IgD-negative memory B cell (primary cell): ENCODE data around the gene CHRM2. TPM values are rescaled to one million over a fixed set of nuclear protein-coding genes. Genes with fewer than 3 reads are reported as not detected.

ENCODE experiments used
- H3K27ac Mint-ChIP-seq, 3 donors: one replicate each; pipeline ENCODE4 v1.8.0; 2020 to 2022; ENCODE audit warnings: mild to moderate bottlenecking in 3 of 3, mixed read lengths in 3 of 3, moderate library complexity in 1 of 3
- H3K27me3 Mint-ChIP-seq: one replicate; pipeline ENCODE4 v1.8.0; 2021; ENCODE audit warnings: mixed read lengths
- H3K36me3 Mint-ChIP-seq: one replicate; pipeline ENCODE4 v1.8.0; 2020; ENCODE audit warnings: mild to moderate bottlenecking, mixed read lengths
- H3K4me1 Mint-ChIP-seq, 3 donors: one replicate each; pipeline ENCODE4 v1.8.0; 2020 to 2022; ENCODE audit warnings: mixed read lengths in 3 of 3, mild to moderate bottlenecking in 1 of 3
- H3K4me3 Mint-ChIP-seq, 4 donors: one replicate each; pipeline ENCODE4 v1.8.0; 2020 to 2022; ENCODE audit warnings: mild to moderate bottlenecking in 4 of 4, mixed read lengths in 4 of 4, moderate library complexity in 3 of 4
- H3K9me3 Mint-ChIP-seq, 3 donors: one replicate each; pipeline ENCODE4 v1.8.0; 2020 to 2021; ENCODE audit warnings: mixed read lengths in 3 of 3, mild to moderate bottlenecking in 1 of 3
- polyA plus RNA-seq: library from polyadenylated mRNA; unstranded; fragments of 300-500 nt; fragmentation: Illumina TruSeq; gene quantifications from one replicate; pipeline ENCODE4 v1.2.3, GENCODE V29; 2021

The CHRM2 gene
- polyA plus RNA-seq, 1 donor from 2014 or later: not detected

DNA sequence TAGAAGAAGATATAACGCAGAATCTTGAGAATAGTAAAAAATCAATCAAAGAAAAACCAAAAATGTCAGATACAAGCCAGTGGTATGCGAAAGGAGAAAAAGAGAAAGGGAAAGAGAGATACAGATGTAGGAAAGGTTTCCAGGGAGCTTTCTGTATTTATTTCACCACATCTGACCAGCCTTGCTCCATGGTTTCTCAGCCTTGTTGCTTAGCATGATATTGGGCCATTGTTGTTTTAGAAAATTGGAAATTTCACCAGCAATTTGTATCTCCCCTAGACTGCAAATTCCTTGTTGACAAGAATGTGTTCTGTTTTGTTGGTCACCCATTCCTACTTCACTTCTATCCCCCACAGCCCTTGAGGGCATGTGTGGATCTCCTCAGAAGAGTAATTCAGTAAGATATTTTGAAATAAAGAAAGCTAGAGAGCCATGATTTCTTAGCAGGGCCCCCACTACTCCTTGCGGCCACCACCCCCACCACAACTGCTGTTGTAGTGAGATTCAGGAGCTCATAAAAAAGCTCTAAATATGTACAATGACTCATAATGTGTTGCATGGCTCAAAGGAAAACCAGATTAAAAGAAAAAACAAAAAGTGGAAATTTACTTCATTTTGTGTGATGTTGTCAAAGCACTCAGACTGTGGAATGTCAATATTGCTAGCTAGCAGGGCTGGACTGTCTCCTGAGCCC is 138.7 kb downstream of the CHRM2 start:
- H3K27ac Mint-ChIP-seq: no peak overlapping the region
- no peaks in the 10 kb centered on the region for H3K36me3 Mint-ChIP-seq
- peaks cover 0 to 3% (median 3%) of the 10 kb centered on the region in 3 donors for H3K9me3 Mint-ChIP-seq
- H3K4me3 Mint-ChIP-seq: no peak overlapping the region
- H3K27me3 Mint-ChIP-seq: no peaks in the 10 kb centered on the region
- no peaks in the 10 kb centered on the region for H3K4me1 Mint-ChIP-seq

DNA sequence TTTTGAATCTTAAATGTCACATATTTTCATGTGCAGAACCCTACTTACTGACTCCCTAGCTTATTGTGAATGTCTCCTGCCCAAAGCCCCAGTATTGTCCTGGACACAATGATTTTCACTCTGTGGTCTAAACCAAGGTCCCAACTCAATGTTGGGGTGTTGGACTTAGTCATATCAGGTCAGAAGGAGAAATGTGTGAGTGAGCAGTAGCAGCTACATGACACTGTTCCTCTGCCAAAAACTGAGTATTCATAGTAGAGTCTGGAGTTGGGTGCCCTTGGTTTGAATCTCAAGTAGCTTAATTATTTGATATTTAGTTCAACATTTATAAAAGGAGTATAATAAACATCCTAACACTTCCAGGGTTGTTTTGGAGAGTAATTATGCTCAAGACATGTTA is 141.0 kb downstream of the CHRM2 start:
- Mint-ChIP-seq H3K4me3 (no peak overlapping the region), H3K4me1 (no peaks in the 10 kb centered on the region), H3K27ac (no peak overlapping the region), H3K36me3 (no peaks in the 10 kb centered on the region), H3K9me3 (peaks cover 0 to 3% (median 3%) of the 10 kb centered on the region in 3 donors), H3K27me3 (no peaks in the 10 kb centered on the region)

DNA sequence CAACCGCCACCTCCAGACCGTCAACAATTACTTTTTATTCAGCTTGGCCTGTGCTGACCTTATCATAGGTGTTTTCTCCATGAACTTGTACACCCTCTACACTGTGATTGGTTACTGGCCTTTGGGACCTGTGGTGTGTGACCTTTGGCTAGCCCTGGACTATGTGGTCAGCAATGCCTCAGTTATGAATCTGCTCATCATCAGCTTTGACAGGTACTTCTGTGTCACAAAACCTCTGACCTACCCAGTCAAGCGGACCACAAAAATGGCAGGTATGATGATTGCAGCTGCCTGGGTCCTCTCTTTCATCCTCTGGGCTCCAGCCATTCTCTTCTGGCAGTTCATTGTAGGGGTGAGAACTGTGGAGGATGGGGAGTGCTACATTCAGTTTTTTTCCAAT is 146.6 kb downstream of the CHRM2 start:
- Mint-ChIP-seq H3K4me3 (no peak overlapping the region), H3K4me1 (no peaks in the 10 kb centered on the region), H3K36me3 (no peaks in the 10 kb centered on the region), H3K27me3 (no peaks in the 10 kb centered on the region), H3K9me3 (peaks cover 2 to 10% (median 2%) of the 10 kb centered on the region in 3 donors), H3K27ac (no peak overlapping the region)

DNA sequence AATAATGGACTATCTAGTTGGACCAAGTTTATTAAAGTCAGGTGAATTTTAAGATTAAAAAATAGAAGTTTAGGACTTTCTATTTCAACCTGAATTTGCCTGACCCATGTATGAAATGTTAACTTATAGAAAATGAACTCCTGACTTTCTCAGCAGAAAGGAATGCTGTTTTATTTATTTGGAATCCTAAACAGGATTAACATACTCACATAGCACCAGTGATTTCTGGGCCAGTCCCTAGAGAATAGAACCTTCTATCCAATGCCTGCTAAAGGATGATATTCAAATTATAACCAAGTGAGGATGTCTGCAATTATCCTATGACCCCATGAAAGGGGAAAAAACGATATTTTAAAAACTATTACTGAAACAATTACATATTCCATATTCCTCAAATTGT is 148.8 kb downstream of the CHRM2 start:
- H3K9me3 Mint-ChIP-seq: peaks cover 2 to 15% (median 2%) of the 10 kb centered on the region in 3 donors
- H3K4me3 Mint-ChIP-seq: no peak overlapping the region
- no peaks in the 10 kb centered on the region for H3K27me3 Mint-ChIP-seq
- H3K36me3 Mint-ChIP-seq: no peaks in the 10 kb centered on the region
- H3K27ac Mint-ChIP-seq: no peak overlapping the region
- H3K4me1 Mint-ChIP-seq: no peaks in the 10 kb centered on the region

DNA sequence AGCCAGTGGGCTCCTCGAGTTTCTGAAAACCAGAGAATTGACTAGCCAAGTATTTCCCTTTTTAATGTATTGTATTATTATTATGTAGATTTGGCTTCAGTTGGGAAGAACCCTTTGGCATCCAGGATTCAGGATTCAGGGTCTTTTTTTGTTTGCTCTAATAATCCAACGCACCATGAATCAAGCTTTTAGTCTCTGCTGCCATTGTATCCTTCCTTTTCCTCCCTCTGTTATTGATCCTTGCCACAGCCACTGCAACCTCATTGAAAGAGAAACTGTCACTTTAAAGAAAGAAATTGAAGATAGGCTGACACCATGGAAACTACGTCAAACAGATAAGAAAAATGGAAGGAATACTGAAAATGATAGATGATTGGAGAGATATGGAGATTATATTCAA is 150.0 kb downstream of the CHRM2 start:
- H3K9me3 Mint-ChIP-seq: peaks cover 2 to 15% (median 2%) of the 10 kb centered on the region in 3 donors
- no peaks in the 10 kb centered on the region for H3K4me1 Mint-ChIP-seq
- no peaks in the 10 kb centered on the region for H3K36me3 Mint-ChIP-seq
- no peaks in the 10 kb centered on the region for H3K27me3 Mint-ChIP-seq
- H3K27ac Mint-ChIP-seq: no peak overlapping the region
- H3K4me3 Mint-ChIP-seq: no peak overlapping the region

DNA sequence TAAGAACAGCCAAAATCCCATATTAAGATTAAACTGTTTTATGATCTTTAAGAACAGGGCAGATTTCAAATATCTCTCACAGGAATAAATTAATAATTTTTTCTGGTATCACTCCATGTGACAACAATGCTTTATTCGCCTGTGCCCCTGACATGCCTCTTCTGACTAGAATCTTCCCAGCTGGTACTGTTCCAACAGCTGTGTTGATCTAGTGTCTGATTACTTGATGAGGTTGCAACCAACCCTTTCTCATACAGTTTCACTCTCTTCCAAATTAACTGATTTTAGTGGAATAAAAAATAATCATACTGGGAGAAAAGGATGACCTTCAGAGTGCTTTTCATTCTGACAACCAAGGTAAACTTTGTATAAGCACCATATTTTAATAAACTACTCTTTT is 151.9 kb downstream of the CHRM2 start:
- Mint-ChIP-seq H3K36me3 (no peaks in the 10 kb centered on the region), H3K9me3 (peaks cover 2 to 11% (median 2%) of the 10 kb centered on the region in 3 donors), H3K27ac (no peak overlapping the region), H3K4me1 (no peaks in the 10 kb centered on the region), H3K4me3 (no peak overlapping the region), H3K27me3 (no peaks in the 10 kb centered on the region)

DNA sequence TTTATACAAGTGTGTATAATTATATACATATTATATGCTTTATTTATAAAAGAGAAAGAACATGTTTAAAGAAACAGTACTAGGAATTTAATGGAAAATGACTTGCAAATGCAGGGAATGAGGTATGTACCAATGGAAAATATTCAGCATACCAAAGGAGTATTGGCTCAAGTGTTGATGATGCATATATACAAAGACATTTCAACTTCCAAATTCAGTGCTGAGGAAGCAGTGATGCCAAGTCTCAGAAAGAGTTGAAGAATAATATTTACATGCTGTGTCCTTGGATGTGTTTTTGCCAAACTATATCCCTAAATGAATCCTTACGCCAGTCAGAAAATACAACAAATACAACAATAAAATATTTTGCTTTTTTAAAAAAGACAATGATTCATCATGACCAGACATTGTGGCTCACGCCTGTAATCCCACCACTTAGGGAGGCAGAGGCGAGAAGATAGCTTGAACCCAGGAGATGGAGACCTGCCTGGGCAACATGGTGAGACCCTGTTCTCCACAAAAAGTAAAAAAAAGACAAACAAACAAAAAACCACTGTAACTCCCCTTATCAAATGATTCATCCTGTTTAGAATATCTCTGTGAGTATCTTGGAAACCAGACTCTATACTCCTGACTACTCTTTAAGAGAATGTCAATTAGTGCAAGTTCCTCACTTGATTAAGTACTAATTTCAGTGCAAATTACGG is 157.2 kb downstream of the CHRM2 start:
- Mint-ChIP-seq H3K4me1 (no peaks in the 10 kb centered on the region), H3K4me3 (no peak overlapping the region), H3K27me3 (no peaks in the 10 kb centered on the region), H3K36me3 (no peaks in the 10 kb centered on the region), H3K9me3 (peaks cover 0 to 13% (median 3%) of the 10 kb centered on the region in 3 donors), H3K27ac (peak overlapping the region in 1 of 3 donors; percentile 37)

DNA sequence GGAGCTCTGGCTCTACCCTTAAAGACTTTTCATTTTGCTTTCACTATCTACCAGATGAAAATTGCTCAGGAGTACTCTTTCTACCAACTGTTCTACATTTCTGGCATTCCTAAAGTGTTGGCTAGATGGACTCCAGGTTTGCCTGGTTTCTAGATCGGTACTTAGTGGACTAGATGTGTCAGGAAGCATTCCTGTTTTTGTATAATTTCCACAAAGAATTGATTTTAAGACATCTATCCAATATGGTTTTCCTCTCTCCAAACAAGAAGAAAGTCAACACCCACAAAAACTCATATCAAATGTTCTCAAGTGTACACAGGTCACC is 157.7 kb downstream of the CHRM2 start:
- Mint-ChIP-seq H3K27me3 (no peaks in the 10 kb centered on the region), H3K36me3 (no peaks in the 10 kb centered on the region), H3K27ac (peak overlapping the region in 1 of 3 donors; percentile 37), H3K4me3 (no peak overlapping the region), H3K9me3 (peaks cover 0 to 13% (median 3%) of the 10 kb centered on the region in 3 donors), H3K4me1 (no peaks in the 10 kb centered on the region)

DNA sequence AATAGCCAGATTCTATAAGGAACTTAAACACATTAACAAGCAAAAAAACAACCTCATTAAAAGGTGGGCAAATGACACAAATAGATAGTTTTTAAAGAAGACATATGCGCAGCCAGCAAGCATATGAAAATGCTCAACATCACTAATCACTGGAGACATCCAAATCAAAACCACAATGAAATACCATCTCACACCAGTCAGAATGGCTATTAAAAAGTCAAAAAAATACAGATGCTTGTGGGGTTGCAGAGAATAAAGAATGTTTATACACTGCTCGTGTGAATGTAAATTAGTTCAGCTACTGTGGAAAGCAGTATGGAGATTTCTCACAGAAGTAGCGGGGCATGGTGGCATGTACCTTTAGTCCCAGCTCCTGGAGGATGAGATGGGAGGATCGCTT is 164.0 kb downstream of the CHRM2 start:
- H3K9me3 Mint-ChIP-seq: peaks cover 0 to 8% (median 4%) of the 10 kb centered on the region in 3 donors
- no peak overlapping the region for H3K4me3 Mint-ChIP-seq
- H3K27ac Mint-ChIP-seq: no peak overlapping the region
- no peaks in the 10 kb centered on the region for H3K36me3 Mint-ChIP-seq
- H3K27me3 Mint-ChIP-seq: no peaks in the 10 kb centered on the region
- no peaks in the 10 kb centered on the region for H3K4me1 Mint-ChIP-seq

DNA sequence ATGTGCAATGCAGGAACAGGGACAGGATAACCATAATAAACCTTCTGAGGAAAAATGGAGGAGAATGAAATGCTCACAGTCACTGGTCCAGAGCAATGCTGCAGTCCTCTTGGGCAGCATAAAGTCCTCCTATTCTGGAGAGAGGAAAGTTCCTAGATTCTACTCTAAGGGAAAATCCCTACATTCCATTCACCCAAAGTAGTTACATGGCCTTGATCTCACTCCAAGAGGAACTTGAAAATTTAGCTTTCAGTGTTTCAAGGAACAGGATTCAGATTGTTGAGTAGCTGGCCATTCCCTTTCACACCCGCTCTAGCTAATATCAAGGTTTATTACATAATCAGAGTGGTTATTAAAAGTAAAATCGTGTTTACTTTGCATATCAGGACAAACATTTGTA is 168.3 kb downstream of the CHRM2 start:
- Mint-ChIP-seq H3K9me3 (peaks cover 3 to 6% (median 4%) of the 10 kb centered on the region in 3 donors), H3K27ac (no peak overlapping the region), H3K27me3 (no peaks in the 10 kb centered on the region), H3K36me3 (no peaks in the 10 kb centered on the region), H3K4me3 (no peak overlapping the region), H3K4me1 (no peaks in the 10 kb centered on the region)

DNA sequence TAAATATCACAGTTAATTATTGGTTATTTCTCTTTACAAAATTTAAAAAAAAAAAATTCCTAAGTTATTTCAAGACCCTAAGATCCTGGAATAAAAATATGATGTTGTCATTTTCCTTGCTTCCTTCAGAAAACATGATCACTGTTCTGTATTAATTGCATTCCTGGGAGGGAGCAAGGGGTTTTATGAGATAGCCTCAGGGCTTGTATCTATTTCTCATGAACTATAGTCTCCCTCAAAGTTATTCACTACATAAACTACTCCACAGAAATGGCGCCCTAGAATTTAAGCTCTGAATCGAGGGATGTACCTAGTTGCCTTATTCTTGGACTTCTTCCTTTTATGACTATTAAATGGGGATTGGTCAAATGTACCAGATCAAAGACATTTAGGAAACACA is 170.3 kb downstream of the CHRM2 start:
- Mint-ChIP-seq H3K27me3 (no peaks in the 10 kb centered on the region), H3K36me3 (no peaks in the 10 kb centered on the region), H3K27ac (no peak overlapping the region), H3K9me3 (peaks cover 0 to 8% (median 5%) of the 10 kb centered on the region in 3 donors), H3K4me3 (no peak overlapping the region), H3K4me1 (no peaks in the 10 kb centered on the region)

DNA sequence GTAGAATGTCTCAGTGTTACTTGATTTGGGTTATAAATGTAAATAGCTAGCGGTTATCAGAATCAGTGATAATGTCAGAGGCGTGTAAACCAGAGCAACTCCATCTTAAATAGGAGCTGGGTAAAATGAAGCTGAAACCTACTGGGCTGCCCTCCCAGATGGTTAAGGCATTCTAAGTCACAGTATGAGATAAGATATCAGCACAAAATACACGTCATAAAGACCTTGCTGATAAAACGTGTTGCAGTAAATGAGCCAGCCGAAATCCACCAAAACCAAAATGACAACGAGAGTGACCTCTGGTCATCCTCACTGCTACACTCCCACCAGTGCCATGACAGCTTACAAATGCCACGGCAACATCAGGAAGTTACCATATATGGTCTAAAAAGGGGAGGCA is 172.3 kb downstream of the CHRM2 start:
- Mint-ChIP-seq H3K36me3 (no peaks in the 10 kb centered on the region), H3K27me3 (no peaks in the 10 kb centered on the region), H3K4me3 (no peak overlapping the region), H3K27ac (no peak overlapping the region), H3K4me1 (no peaks in the 10 kb centered on the region), H3K9me3 (peaks cover 2 to 11% (median 5%) of the 10 kb centered on the region in 3 donors)

DNA sequence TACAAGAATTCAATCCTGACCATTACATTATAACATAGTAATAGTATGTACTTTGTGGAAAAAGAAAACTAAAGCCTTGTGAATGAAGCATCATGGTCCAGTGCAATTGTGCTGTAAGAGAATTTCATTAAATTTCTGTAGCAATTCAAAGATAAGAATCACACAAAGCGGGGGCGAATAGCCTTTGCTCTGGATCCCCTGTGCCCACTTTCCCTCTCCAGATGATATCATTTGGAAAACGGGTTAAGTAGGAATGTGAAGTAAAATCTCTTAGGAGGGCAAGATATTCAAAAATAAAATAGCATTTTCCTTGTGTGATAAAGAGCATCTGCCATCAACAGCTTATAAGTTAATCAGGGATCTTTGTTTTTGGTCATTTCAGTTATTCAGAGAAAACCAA is 177.1 kb downstream of the CHRM2 start:
- Mint-ChIP-seq H3K36me3 (no peaks in the 10 kb centered on the region), H3K27ac (no peak overlapping the region), H3K9me3 (peaks cover 5 to 13% (median 5%) of the 10 kb centered on the region in 3 donors), H3K27me3 (no peaks in the 10 kb centered on the region), H3K4me3 (no peak overlapping the region), H3K4me1 (no peaks in the 10 kb centered on the region)

DNA sequence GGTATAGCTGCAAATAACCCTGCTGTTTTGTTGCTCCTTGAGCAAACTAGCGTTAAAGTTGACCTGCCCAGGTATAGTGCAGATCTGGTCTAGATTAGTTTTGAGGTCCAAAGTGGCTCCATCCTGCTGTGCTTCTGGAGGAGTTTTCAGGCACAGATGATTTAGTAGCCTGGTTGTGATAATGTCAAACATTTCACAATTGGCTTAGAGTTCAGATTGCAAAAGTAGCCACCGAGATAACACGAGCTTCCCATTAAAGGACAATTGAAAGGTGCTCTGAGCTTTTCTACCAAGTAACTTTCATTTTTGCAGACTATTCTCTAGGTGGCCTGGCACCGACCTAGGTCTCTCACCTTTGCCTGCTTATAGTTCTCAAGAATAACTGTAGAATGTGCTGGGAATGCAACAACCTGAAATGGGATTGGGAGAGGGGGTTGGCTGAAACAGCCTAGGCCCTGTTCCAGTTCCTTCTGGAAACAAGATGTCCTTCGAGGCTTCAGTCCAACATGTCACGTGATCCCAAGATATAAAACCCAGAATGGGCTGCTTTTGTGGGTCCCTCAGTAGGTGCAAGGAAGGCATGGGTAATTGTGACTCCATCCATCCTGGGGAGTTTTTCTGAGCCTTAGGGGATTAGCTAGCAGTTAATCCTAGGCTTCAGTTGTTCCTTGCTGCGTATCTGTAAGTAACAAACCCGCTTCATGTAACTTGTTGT is 201.0 kb downstream of the CHRM2 start:
- Mint-ChIP-seq H3K27me3 (no peaks in the 10 kb centered on the region), H3K36me3 (no peaks in the 10 kb centered on the region), H3K9me3 (peaks cover 4 to 6% (median 5%) of the 10 kb centered on the region in 3 donors), H3K27ac (no peak overlapping the region), H3K4me3 (no peak overlapping the region), H3K4me1 (no peaks in the 10 kb centered on the region)
